Cardiac fibroblast (primary cell): ENCODE data around the gene TMC6.

ENCODE experiments used
- DNase-seq, 2 donors: peaks; one replicate each; pipeline versions ENCODE4 v3.0.0 to v3.0.0-alpha.2; 2010; ENCODE audit warnings: low read depth in 2 of 2
- H3K4me3 ChIP-seq, 2 donors: replicated peaks in 1 of 2; 1 replicate in 1 of 2; 2 replicates in 1 of 2; pipeline ENCODE4 v1.5.1; 2011; ENCODE audit warnings: low read depth in 2 of 2, low read length in 2 of 2, mild to moderate bottlenecking in 2 of 2, moderate library complexity in 1 of 2
- TF ChIP-seq, protein P1 (sequence below): IDR thresholded peaks from one replicate; pipeline ENCODE4 v1.5.1; 2011; ENCODE audit warnings: low read depth, mild to moderate bottlenecking, low read length, inconsistent platforms

The TMC6 gene, protein sequence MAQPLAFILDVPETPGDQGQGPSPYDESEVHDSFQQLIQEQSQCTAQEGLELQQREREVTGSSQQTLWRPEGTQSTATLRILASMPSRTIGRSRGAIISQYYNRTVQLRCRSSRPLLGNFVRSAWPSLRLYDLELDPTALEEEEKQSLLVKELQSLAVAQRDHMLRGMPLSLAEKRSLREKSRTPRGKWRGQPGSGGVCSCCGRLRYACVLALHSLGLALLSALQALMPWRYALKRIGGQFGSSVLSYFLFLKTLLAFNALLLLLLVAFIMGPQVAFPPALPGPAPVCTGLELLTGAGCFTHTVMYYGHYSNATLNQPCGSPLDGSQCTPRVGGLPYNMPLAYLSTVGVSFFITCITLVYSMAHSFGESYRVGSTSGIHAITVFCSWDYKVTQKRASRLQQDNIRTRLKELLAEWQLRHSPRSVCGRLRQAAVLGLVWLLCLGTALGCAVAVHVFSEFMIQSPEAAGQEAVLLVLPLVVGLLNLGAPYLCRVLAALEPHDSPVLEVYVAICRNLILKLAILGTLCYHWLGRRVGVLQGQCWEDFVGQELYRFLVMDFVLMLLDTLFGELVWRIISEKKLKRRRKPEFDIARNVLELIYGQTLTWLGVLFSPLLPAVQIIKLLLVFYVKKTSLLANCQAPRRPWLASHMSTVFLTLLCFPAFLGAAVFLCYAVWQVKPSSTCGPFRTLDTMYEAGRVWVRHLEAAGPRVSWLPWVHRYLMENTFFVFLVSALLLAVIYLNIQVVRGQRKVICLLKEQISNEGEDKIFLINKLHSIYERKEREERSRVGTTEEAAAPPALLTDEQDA

DNA sequence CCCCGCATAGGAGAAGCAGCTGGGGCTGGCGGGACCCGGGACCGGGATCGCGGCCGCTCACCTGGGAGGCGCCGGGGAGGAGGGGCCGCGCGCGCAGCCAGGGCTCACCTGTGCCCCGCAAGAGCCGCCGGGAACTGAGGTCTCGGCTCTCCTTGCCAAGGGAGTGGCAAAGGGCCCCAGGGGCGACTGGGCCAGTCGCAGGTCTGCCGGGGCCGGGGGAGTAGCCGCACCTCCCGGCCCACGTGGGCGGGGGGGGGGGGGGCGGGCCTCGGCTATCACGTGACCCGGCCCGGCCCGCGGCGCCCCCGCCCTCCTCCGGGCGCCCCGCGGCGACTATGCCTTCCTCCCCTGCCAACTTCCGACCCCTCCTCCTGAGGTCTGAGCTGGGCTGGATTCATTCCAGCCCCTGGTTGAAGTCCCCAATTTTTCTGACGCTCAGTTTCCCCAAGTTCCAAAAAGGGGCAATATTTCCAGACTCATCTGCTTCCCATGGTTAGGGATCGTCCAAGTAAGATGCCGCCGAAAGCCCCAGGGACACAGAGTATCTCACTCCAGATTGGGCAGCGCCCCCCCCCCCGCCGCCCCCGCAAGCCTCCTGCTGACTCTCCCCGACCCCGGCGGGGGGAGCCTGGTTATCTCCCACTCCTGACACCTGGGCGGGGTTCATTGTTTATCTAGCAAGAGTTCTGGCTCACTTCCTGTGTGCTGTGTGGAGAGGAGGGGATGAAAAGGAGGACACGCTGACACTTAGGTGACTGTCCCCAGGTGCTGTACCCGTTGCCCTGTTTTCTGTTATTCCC, at the start of gene TMC6:
TMC6 (minus strand) TSS at position 205 of the 800 bp plus-strand sequence. CDS start 1,923 bp downstream, outside the sequence.
- TF ChIP-seq, protein P1, sequence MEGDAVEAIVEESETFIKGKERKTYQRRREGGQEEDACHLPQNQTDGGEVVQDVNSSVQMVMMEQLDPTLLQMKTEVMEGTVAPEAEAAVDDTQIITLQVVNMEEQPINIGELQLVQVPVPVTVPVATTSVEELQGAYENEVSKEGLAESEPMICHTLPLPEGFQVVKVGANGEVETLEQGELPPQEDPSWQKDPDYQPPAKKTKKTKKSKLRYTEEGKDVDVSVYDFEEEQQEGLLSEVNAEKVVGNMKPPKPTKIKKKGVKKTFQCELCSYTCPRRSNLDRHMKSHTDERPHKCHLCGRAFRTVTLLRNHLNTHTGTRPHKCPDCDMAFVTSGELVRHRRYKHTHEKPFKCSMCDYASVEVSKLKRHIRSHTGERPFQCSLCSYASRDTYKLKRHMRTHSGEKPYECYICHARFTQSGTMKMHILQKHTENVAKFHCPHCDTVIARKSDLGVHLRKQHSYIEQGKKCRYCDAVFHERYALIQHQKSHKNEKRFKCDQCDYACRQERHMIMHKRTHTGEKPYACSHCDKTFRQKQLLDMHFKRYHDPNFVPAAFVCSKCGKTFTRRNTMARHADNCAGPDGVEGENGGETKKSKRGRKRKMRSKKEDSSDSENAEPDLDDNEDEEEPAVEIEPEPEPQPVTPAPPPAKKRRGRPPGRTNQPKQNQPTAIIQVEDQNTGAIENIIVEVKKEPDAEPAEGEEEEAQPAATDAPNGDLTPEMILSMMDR = no peak
- no peak for DNase-seq
- peak within 1 kb of the TSS; percentile 53 to 56 for H3K4me3 ChIP-seq

DNA sequence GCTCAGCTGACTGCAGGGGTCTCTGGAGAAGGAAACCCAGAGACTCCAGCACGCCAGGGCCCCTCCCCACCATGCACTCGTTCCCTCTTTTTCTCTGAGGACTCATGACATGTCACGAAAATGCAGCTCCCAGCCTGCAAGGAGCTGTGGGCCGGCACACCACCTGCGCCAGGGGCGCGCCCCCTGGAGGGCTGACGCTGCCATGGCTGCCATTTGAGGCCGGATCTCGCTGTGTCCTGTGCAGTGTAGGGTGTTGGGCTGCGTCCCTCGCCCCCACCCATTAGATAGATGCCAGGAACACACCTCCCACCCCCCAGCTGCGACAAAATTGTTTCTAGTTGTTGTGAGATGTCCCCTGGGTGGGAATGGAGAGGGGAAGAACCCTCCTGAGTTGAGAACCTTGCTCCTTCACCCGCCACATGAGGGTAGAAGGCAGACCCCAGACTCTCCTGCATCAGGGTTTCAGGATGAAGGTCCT, 48.0 kb upstream of the TMC6 start:
- TF ChIP-seq, protein P1 = peak; percentile 94
- DNase-seq = peak; percentile 53 to 64

DNA sequence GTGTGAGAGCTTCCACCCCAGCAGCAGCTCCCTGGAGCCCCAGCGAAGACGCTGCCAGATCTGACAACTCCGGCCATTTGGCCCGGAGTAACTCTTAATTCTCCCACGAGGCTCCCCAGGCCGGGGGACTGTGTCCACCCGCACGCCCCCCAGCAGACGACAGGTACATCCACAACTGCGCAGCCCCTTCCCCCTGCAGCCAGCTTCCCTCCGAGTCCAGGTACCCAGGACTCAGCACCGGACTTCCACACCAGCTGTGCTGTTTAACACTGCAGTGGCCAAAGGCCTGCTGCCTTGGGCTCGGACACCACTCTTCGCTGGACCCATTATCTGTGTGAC, 47.1 kb upstream of the TMC6 start:
- DNase-seq = no peak
- TF ChIP-seq, protein P1 = no peak
- no peak overlapping the region for H3K4me3 ChIP-seq

More for the DNA sequence above, 48.0 kb upstream of the TMC6 start:
- no peak overlapping the region for H3K4me3 ChIP-seq

DNA sequence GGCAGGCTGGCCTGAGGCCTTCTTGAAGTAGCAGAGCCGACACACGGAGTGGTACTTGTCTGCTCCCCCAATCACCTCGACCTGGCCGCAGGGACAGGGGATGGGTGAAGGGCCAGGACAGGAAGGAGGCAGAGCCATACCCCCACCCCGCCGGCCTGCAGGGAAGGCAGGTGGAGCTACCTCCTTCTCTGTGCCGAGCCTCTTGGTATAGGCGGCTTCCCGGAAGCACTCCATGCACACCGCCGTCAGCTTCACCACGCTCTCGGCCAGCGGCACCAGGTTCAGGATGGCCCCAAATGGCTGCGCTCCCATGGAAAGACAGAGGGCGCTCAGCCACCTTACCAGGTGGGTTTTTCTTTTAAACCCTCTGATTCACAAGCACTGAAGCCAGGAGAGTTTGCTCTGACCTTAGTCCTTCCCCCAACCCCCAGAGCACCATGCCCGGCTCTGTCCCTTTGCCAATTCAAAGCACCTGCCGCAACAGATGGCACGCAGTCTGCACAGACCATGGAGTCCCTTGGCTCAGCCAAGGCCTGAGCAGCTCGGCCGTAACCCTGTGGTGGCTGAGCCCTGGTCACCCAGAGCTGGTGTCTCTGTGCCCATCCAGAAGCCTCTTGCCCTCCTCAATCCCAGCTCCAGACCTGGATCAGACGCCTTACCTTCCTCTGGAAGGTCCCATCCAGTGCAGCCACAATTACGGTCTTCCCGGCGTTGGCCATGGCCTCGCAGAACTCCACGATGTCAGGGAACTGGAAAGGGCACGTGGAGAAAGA, 46.5 kb upstream of the TMC6 start:
- H3K4me3 ChIP-seq = no peak overlapping the region

DNA sequence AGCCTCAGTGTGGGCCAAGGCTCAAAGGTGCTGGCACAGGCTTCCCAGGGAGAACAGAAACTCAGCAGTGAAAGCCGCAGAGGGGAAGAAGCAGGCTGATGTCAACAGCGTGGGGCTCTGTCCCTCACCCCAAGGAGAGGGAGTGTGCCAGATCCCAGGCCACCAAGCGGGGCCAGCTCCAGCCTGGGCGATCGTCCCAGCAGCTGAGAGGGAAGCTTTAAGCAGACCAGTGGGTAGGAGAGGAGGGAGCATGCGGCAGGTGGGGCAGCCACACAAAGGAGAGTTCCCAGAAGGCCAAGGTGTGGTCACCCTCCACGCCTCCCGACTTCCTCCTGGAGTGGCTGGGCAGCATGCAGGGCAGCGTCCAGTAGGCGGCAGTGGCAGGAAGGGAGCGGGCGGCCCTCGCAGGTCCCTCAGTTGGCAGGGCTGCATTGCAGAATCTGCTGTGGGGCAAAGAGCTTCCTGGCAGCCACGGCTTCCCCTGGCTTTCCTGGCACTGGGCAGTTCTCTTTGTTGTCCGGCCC, 45.9 kb upstream of the TMC6 start:
- TF ChIP-seq, protein P1 = no peak
- H3K4me3 ChIP-seq = no peak overlapping the region
- DNase-seq = no peak

More for the DNA sequence above, 46.5 kb upstream of the TMC6 start:
- TF ChIP-seq, protein P1 = no peak
- no peak for DNase-seq
